Spleen (tissue), 11 donors: ENCODE measurements around the gene BNC2. TPM values are rescaled to one million over a fixed set of nuclear protein-coding genes. Genes with fewer than 3 reads are reported as not detected.
"Not testable (repeated sequence)": the region's sequence is repeated elsewhere in the genome, so short reads cannot be mapped to it uniquely, and the experiment has no call there.

Source experiments
- DNase-seq: peaks from one replicate; pipeline ENCODE4 v3.0.0-alpha.2; 2020
- H3K27ac ChIP-seq, 8 donors: fragments of 200-600 bp; sonication (generic) in 7 of 8; 1 replicate in 4 of 8; 2 replicates in 4 of 8; pipeline versions ENCODE4 v1.5.0 to v1.8.0; 2016 to 2021; ENCODE audit warnings: inconsistent platforms in 4 of 8, mild to moderate bottlenecking in 4 of 8, moderate library complexity in 1 of 8
- H3K27me3 ChIP-seq, 7 donors: fragments of 200-600 bp; sonication (generic) in 6 of 7; replicated peaks in 1 of 7; 1 replicate in 4 of 7; 2 replicates in 3 of 7; pipeline versions ENCODE4 v1.5.0 to v1.8.0; 2016 to 2021; ENCODE audit warnings: inconsistent platforms in 3 of 7, mild to moderate bottlenecking in 1 of 7
- H3K36me3 ChIP-seq, 6 donors: fragments of 200-600 bp; sonication (generic) in 5 of 6; 1 replicate in 4 of 6; 2 replicates in 2 of 6; pipeline versions ENCODE4 v1.5.0 to v1.8.0; 2016 to 2021; ENCODE audit warnings: inconsistent platforms in 2 of 6
- H3K4me1 ChIP-seq, 6 donors: fragments of 200-600 bp; sonication (generic) in 5 of 6; 1 replicate in 3 of 6; 2 replicates in 3 of 6; pipeline versions ENCODE4 v1.5.0 to v1.8.0; 2016 to 2021; ENCODE audit warnings: inconsistent platforms in 3 of 6
- H3K4me3 ChIP-seq, 8 donors: fragments of 200-600 bp; sonication (generic) in 7 of 8; 1 replicate in 4 of 8; 2 replicates in 4 of 8; pipeline versions ENCODE4 v1.5.0 to v1.8.0; 2016 to 2021; ENCODE audit warnings: inconsistent platforms in 4 of 8, mild to moderate bottlenecking in 4 of 8, moderate library complexity in 2 of 8
- H3K9me3 ChIP-seq, 8 donors: fragments of 200-600 bp; sonication (generic) in 7 of 8; 1 replicate in 4 of 8; 2 replicates in 4 of 8; pipeline versions ENCODE4 v1.5.0 to v1.8.0; 2016 to 2021; ENCODE audit warnings: inconsistent platforms in 4 of 8
- CTCF ChIP-seq, 11 experiments: fragments of 200-600 bp in 7 of 11; fragments of 450-650 bp in 4 of 11; sonication (generic) in 4 of 11; IDR thresholded peaks in 8 of 11; conservative IDR thresholded peaks in 3 of 11; 1 replicate in 7 of 11; 2 replicates in 4 of 11; pipeline versions ENCODE4 v1.4.0 to v1.8.0; 2016 to 2021; ENCODE audit warnings: antibody characterized with exemption in 11 of 11, inconsistent platforms in 4 of 11, mild to moderate bottlenecking in 1 of 11
- POLR2A ChIP-seq, 3 donors: fragments of 450-650 bp; IDR thresholded peaks; one replicate each; pipeline ENCODE4 v1.5.1; 2017; ENCODE audit warnings: antibody characterized with exemption in 3 of 3, mild to moderate bottlenecking in 1 of 3
- POLR2AphosphoS5 ChIP-seq, 3 donors: sonication (generic); formaldehyde crosslinking; IDR thresholded peaks; one replicate each; pipeline ENCODE4 v1.5.1; 2017; ENCODE audit warnings: antibody characterized with exemption in 3 of 3
- whole genome bisulfite sequencing, 5 donors: extraction: QIAGEN DNeasy Blood & Tissue Kit in 3 of 5; methylation state at CpG; one replicate each; pipeline versions ENCODE4 v1.1.5 to v1.1.7; 2013 to 2018; 5-methylcytosine and 5-hydroxymethylcytosine counted together
- intact Hi-C: fragments of 100-400 bp; cut with DNase I; formaldehyde crosslinking; loops from one replicate; pipeline ENCODE4 v1.15.0; 2023; ENCODE audit warnings: low total_unique reads
- polyA plus RNA-seq, 3 donors: library from polyadenylated mRNA; stranded (reverse); fragments of 200-250 nt; gene quantifications; one replicate each; pipeline ENCODE4 v1.2.1, GENCODE V29; 2013
- total RNA-seq, 7 donors: library from RNA; depleted of rRNA in 3 of 7; stranded (reverse); fragments of >200 nt in 3 of 7; fragmentation: NEBNext Ultra II Directional in 4 of 7; extraction: Animal tissue kit (Norgen Biotek cat#: 25700) in 4 of 7; gene quantifications; one replicate each; pipeline versions ENCODE4 v1.1.0 to v1.2.1, GENCODE V29; 2016 to 2021
- donor health status: healthy with polysubstance abuse.
- donor health status: DM: no; HTN: no; CAD: no; lungs with moderate emphysema.
- donor health status: DM: no; HTN: no; CAD: no.
- donor health status: Bipolar disorder and iron deficiency.
- donor health status: healthy.
- donor health status: DM: no; HTN: no; CAD: no.
- donor health status: DM: yes; HTN: yes; CAD: no.

Gene BNC2
- total and polyA plus RNA-seq, 10 donors, result 0.07 to 4.3 (median 1.3) TPM

DNA sequence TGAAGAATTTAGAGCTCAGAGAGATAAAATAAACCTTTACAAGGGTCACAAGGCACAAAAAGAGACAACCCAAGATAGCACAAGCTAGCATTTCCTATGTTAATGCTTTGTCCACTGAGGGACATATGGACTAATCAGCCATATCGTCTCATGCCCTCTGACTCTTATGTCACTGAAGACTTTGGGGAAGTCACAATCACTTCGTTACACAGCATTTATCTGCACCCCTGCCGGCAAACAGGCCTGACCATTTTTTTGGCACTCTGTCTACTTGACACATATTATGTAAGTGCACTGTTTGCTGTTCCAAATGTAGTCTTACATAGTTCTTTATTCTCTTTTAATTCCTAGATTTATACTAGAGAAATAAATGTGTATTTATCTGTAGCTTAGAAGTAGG lies 13.9 kb upstream of the BNC2 start:
- Histone ChIP-seq H3K27ac (peak overlapping the region in 5 of 8 donors; percentile 13 to 40 (median 34)), H3K27me3 (no peaks in the 10 kb centered on the region), H3K9me3 (peaks cover 0 to 6% (median 0%) of the 10 kb centered on the region in 8 donors), H3K4me1 (peaks cover 0 to 15% (median 10%) of the 10 kb centered on the region in 6 donors), H3K36me3 (no peaks in the 10 kb centered on the region), H3K4me3 (no peak overlapping the region)
- TF ChIP-seq CTCF (IDR thresholded peaks at IDR 0.05 in 8 of 11, conservative IDR thresholded peaks at IDR 0.05 in 3 of 11) (no peak), POLR2AphosphoS5 (IDR thresholded peaks at IDR 0.05) (no peak), POLR2A (IDR thresholded peaks at IDR 0.05) (no peak)
- DNase-seq, result no peak
- WGBS, 5 donors, result 20 to 42% (median 24%) methylated on average over 3 of the region's 3 CpGs
- intact Hi-C loops, result no loop called here

DNA sequence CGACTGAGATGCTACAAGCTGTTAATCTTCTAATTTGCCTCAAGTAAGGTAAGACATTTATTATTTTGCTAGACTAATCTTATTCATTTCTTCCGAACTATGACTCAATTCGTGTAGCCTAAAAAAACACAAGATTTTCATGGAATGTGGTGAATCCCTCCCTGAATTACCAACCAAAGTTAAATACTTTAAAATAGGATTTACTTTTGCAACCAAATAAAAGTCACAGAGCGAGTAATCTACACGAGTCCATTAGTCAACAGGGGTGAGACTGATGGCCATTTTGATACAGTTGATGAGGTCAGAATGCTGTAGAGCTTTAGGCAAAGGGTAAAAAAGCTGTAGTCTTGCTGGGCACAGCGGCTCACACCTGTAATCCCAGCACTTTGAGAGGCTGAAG lies 13.1 kb upstream of the BNC2 start:
- Histone ChIP-seq H3K36me3 (no peaks in the 10 kb centered on the region), H3K27me3 (no peaks in the 10 kb centered on the region), H3K4me1 (peaks cover 0 to 15% (median 10%) of the 10 kb centered on the region in 6 donors), H3K4me3 (no peak overlapping the region), H3K9me3 (peaks cover 0 to 6% (median 0%) of the 10 kb centered on the region in 8 donors), H3K27ac (no peak overlapping the region)
- DNase-seq, result no peak
- TF ChIP-seq POLR2A (IDR thresholded peaks at IDR 0.05), result no peak
- TF ChIP-seq CTCF (IDR thresholded peaks at IDR 0.05 in 8 of 11, conservative IDR thresholded peaks at IDR 0.05 in 3 of 11), result no peak
- no peak for TF ChIP-seq POLR2AphosphoS5 (IDR thresholded peaks at IDR 0.05)
- WGBS, 5 donors, result 85 to 96% (median 91%) methylated on average over 6 of the region's 6 CpGs
- intact Hi-C loops, result no loop called here

- DNase-seq, H3K27ac ChIP-seq, H3K36me3 ChIP-seq, H3K27me3 ChIP-seq, H3K9me3 ChIP-seq, intact Hi-C loops, H3K4me3 ChIP-seq: not testable (repeated sequence)
- 88 to 94% (median 90%) methylated on average over 6 of the region's 6 CpGs for WGBS, 5 donors
- H3K4me1 ChIP-seq, result peaks cover 0 to 15% (median 10%) of the 10 kb centered on the region in 6 donors
These were observed 12.0 kb upstream of the BNC2 start for GRCh38 chr9:16882440-16882839.

- intact Hi-C loops, result no loop called here
- H3K9me3 ChIP-seq, result peaks cover 0 to 7% (median 0%) of the 10 kb centered on the region in 8 donors
- TF ChIP-seq POLR2A (IDR thresholded peaks at IDR 0.05) (no peak), CTCF (IDR thresholded peaks at IDR 0.05 in 8 of 11, conservative IDR thresholded peaks at IDR 0.05 in 3 of 11) (no peak), POLR2AphosphoS5 (IDR thresholded peaks at IDR 0.05) (no peak)
These were observed 8.9 kb upstream of the BNC2 start for GRCh38 chr9:16879416-16879815.

DNA sequence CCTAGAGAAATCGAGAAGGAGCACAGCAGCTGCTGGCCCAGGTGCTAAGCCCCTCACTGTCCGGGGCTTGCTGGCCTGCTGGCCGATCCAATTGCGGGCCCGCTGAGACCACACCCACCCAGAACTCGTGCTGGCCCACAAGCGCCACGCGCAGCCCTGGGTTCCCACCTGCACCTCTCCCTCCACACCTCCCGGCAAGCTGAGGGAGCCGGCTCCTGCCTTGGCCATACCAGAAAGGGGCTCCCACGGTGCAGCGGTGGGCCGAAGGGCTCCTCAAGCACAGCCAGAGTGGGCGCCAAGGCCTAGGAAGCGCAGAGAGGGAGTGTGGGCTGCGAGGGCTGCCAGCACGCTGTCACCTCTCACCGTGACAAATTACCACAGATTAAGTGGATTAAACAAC lies 6.8 kb upstream of the BNC2 start:
- H3K4me1 ChIP-seq, result no peaks in the 10 kb centered on the region
- WGBS, 5 donors, result 84 to 92% (median 89%) methylated on average over 10 to 19 of the region's 19 CpGs
- no peak overlapping the region for H3K4me3 ChIP-seq
- H3K27me3 ChIP-seq, result peaks cover 0 to 6% (median 4%) of the 10 kb centered on the region in 7 donors
- intact Hi-C loops, result no loop called here
- H3K9me3 ChIP-seq, result peaks cover 0 to 7% (median 0%) of the 10 kb centered on the region in 8 donors
- H3K36me3 ChIP-seq, result no peaks in the 10 kb centered on the region
- DNase-seq, result no peak
- no peak overlapping the region for H3K27ac ChIP-seq
- no peak for TF ChIP-seq POLR2AphosphoS5 (IDR thresholded peaks at IDR 0.05)
- no peak for TF ChIP-seq POLR2A (IDR thresholded peaks at IDR 0.05)
- no peak for TF ChIP-seq CTCF (IDR thresholded peaks at IDR 0.05 in 8 of 11, conservative IDR thresholded peaks at IDR 0.05 in 3 of 11)

More at GRCh38 chr9:16879416-16879815, 8.9 kb upstream of the BNC2 start:
- Histone ChIP-seq H3K4me1 (peaks cover 0 to 4% (median 3%) of the 10 kb centered on the region in 6 donors), H3K4me3 (no peak overlapping the region), H3K27ac (no peak overlapping the region), H3K27me3 (no peaks in the 10 kb centered on the region), H3K36me3 (no peaks in the 10 kb centered on the region)
- WGBS, 5 donors, result 68 to 83% (median 75%) methylated on average over 2 of the region's 2 CpGs
- DNase-seq, result no peak
